Activated T-helper 1 cell treated with anti-CD3 and anti-CD28 coated beads, Interleukin-2, amount 50 U/mL, for 16 hours (primary cell): ENCODE measurements around the gene TPRN.

Experiments
- DNase-seq, 2 donors: peaks; one replicate each; pipeline ENCODE4 v3.0.0-alpha.2; 2020; ENCODE audit warnings: low read depth in 1 of 2, low spot score in 1 of 2

Gene TPRN

GRCh38 chr9:137162505-137163364 is 37.8 kb downstream of the TPRN start:
- no peak for DNase-seq

GRCh38 chr9:137161558-137162486 is 38.7 kb downstream of the TPRN start:
- DNase-seq = no peak

- no peak for DNase-seq
Measured at GRCh38 chr9:137160716-137161557, 39.6 kb downstream of the TPRN start.

- DNase-seq = no peak
Measured at GRCh38 chr9:137160054-137160425, 40.5 kb downstream of the TPRN start.

- no peak for DNase-seq
Measured at GRCh38 chr9:137159105-137160053, 41.2 kb downstream of the TPRN start.

GRCh38 chr9:137158625-137159024 is 41.9 kb downstream of the TPRN start:
- DNase-seq = no peak

- DNase-seq = no peak
Measured at GRCh38 chr9:137157618-137158415, 42.7 kb downstream of the TPRN start.

GRCh38 chr9:137156567-137157375 is 43.8 kb downstream of the TPRN start:
- peak; percentile 23 to 47 for DNase-seq

- DNase-seq = no peak
Measured at GRCh38 chr9:137152844-137153405, 47.6 kb downstream of the TPRN start.

- DNase-seq = no peak
Measured at GRCh38 chr9:137150617-137151457, 49.7 kb downstream of the TPRN start.

GRCh38 chr9:137149942-137150616 is 50.5 kb downstream of the TPRN start:
- no peak for DNase-seq

- no peak for DNase-seq
Measured at GRCh38 chr9:137149363-137149762, 51.2 kb downstream of the TPRN start.

GRCh38 chr9:137148661-137149060 is 51.9 kb downstream of the TPRN start:
- DNase-seq = no peak

GRCh38 chr9:137148242-137148641 is 52.3 kb downstream of the TPRN start:
- DNase-seq = no peak

- no peak for DNase-seq
Measured at GRCh38 chr9:137147793-137148160, 52.8 kb downstream of the TPRN start.

GRCh38 chr9:137147091-137147792 is 53.3 kb downstream of the TPRN start:
- DNase-seq = no peak
